Heart left ventricle (tissue), 16 donors: ENCODE results near the gene ARFRP1. TPM values are rescaled to one million over a fixed set of nuclear protein-coding genes. Genes with fewer than 3 reads are reported as not detected.

ENCODE experiments used
- ATAC-seq, 4 donors: fragments of 200-7000 bp; cut with Tn5 transposase; one replicate each; pipeline ENCODE4 v1.9.1; 2020 to 2022; ENCODE audit warnings: moderate library complexity in 4 of 4, mild to moderate bottlenecking in 3 of 4, moderate number of reproducible peaks in 1 of 4
- DNase-seq, 5 donors: peaks; one replicate each; pipeline ENCODE4 v3.0.0-alpha.2; 2020
- H3K27ac ChIP-seq, 12 donors: fragments of 200-600 bp; sonication (generic) in 4 of 12; one replicate each; pipeline versions ENCODE4 v1.5.0 to v1.8.0; 2016 to 2022; ENCODE audit warnings: mild to moderate bottlenecking in 2 of 12
- H3K27me3 ChIP-seq, 9 donors: fragments of 200-600 bp; sonication (generic) in 2 of 9; one replicate each; pipeline versions ENCODE4 v1.5.1 to v1.8.0; 2016 to 2022; ENCODE audit warnings: mild to moderate bottlenecking in 3 of 9
- H3K36me3 ChIP-seq, 9 donors: fragments of 200-600 bp; sonication (generic) in 2 of 9; one replicate each; pipeline versions ENCODE4 v1.5.0 to v1.8.0; 2018 to 2022; ENCODE audit warnings: mild to moderate bottlenecking in 2 of 9
- H3K4me1 ChIP-seq, 12 donors: fragments of 200-600 bp; sonication (generic) in 4 of 12; one replicate each; pipeline versions ENCODE4 v1.5.0 to v1.8.0; 2016 to 2022; ENCODE audit warnings: mild to moderate bottlenecking in 3 of 12
- H3K4me3 ChIP-seq, 12 donors: fragments of 200-600 bp; sonication (generic) in 4 of 12; one replicate each; pipeline versions ENCODE4 v1.5.0 to v1.8.0; 2017 to 2022; ENCODE audit warnings: mild to moderate bottlenecking in 9 of 12, moderate library complexity in 4 of 12
- H3K9me3 ChIP-seq, 12 donors: fragments of 200-600 bp; sonication (generic) in 4 of 12; one replicate each; pipeline versions ENCODE4 v1.5.0 to v1.8.0; 2016 to 2022; ENCODE audit warnings: mild to moderate bottlenecking in 1 of 12
- CTCF ChIP-seq, 12 donors: fragments of 200-600 bp; sonication (generic) in 4 of 12; IDR thresholded peaks; one replicate each; pipeline versions ENCODE4 v1.5.0 to v1.8.0; 2018 to 2022; ENCODE audit warnings: antibody characterized with exemption in 12 of 12, mild to moderate bottlenecking in 5 of 12
- POLR2A ChIP-seq, 2 donors: fragments of 450-650 bp; IDR thresholded peaks; one replicate each; pipeline ENCODE4 v1.6.1; 2017; ENCODE audit warnings: antibody characterized with exemption in 2 of 2, mild to moderate bottlenecking in 2 of 2, moderate library complexity in 2 of 2
- WGBS, 4 donors: extraction: QIAGEN DNeasy Blood & Tissue Kit in 2 of 4; methylation state at CpG; one replicate each; pipeline versions ENCODE4 v1.1.5 to v1.1.7; 2013 to 2018; 5-methylcytosine and 5-hydroxymethylcytosine counted together
- intact Hi-C, 10 donors: fragments of 100-400 bp; cut with DNase I; formaldehyde crosslinking; loops; one replicate each; pipeline versions ENCODE4 v1.11.1 to v1.14.2; 2022
- polyA plus RNA-seq, 2 donors: library from polyadenylated mRNA; stranded (reverse); fragments of 200-250 nt; gene quantifications; one replicate each; pipeline ENCODE4 v1.2.3, GENCODE V29; 2013
- total RNA-seq, 9 donors: library from RNA; depleted of rRNA in 2 of 9; stranded (reverse); fragments of >200 nt in 2 of 9; fragmentation: NEBNext Ultra II Directional in 3 of 9; extraction: Animal tissue kit (Norgen Biotek cat#: 25700) in 3 of 9; gene quantifications; one replicate each; pipeline versions ENCODE4 v1.1.0 to v1.2.4, GENCODE V29; 2016 to 2023
- donor health status: ischemic (EF 13 %, LVEDD 7.1; RV severe dilation, severe dysfunction).
- donor health status: healthy with polysubstance abuse.
- donor health status: DM: no; HTN: yes; CAD: no.
- donor health status: DM: no; HTN: no; CAD: no.
- donor health status: ischemic (EF 25% LVEDD 6.9; RV normal size, moderate dysfunction).
- donor health status: ischemic (EF 25% LVEDD 5.7; RV mildly dilated, moderate dysfunction).
- donor health status: healthy.
- donor health status: DM: yes; HTN: yes; CAD: no.
- donor health status: ischemic (EF 35%, LVEDD 5.7; RV mildly dilated, moderate dysfunction).
- donor health status: nonischemic (EF 11% LVEDD 7.7; RV severe dilation, severe dysfunction).
- donor health status: DM: yes; HTN: yes; CAD: no.
- donor health status: PGD.
- donor health status: ischemic (EF 29% LVEDD 5.4; RV normal size, mild dysfunction).
- donor health status: nonischemic (EF 23%, LVEDD 6.1; RV moderate dilation, normal function).

The ARFRP1 gene
- total and polyA plus RNA-seq, 11 donors: 27.3 to 47.8 (median 35.9) TPM

GRCh38 chr20:63706027-63706695 is 1.6 kb downstream of the ARFRP1 start:
- Histone ChIP-seq H3K4me3 (peak overlapping the region in 9 of 12 donors; percentile 65 to 98 (median 87)), H3K27me3 (no peaks in the 10 kb centered on the region), H3K27ac (peak overlapping the region in 8 of 12 donors; percentile 89 to 97 (median 94)), H3K4me1 (peaks cover 3 to 35% (median 25%) of the 10 kb centered on the region in 12 donors), H3K9me3 (no peaks in the 10 kb centered on the region), H3K36me3 (peaks cover 0 to 58% (median 51%) of the 10 kb centered on the region in 9 donors)
- no peak for ATAC-seq
- TF ChIP-seq CTCF (IDR thresholded peaks at IDR 0.05): no peak
- TF ChIP-seq POLR2A (IDR thresholded peaks at IDR 0.05): no peak
- intact Hi-C loops: loop anchor here in 1 of 10 donors (5.0 kb wide), 1 partner anchor 156 kb away; the partner anchor contains the start of gene ABHD16B
- DNase-seq: no peak
- WGBS, 4 donors: 65 to 79% (median 69%) methylated on average over 12 of the region's 12 CpGs

GRCh38 chr20:63705232-63706026 is 2.3 kb downstream of the ARFRP1 start:
- H3K4me1 ChIP-seq: peaks cover 3 to 36% (median 25%) of the 10 kb centered on the region in 12 donors
- peak overlapping the region in 3 of 12 donors; percentile 91 to 97 (median 95) for H3K27ac ChIP-seq
- no peak for ATAC-seq
- WGBS, 4 donors: 84 to 90% (median 88%) methylated on average over 8 of the region's 8 CpGs
- DNase-seq: no peak
- no peaks in the 10 kb centered on the region for H3K9me3 ChIP-seq
- TF ChIP-seq POLR2A (IDR thresholded peaks at IDR 0.05) (no peak), CTCF (IDR thresholded peaks at IDR 0.05) (no peak)
- H3K4me3 ChIP-seq: no peak overlapping the region
- H3K36me3 ChIP-seq: peaks cover 0 to 54% (median 46%) of the 10 kb centered on the region in 9 donors
- intact Hi-C loops: loop anchor here in 1 of 10 donors (5.0 kb wide), 1 partner anchor 157 kb away; the partner anchor contains the start of gene ABHD16B
- H3K27me3 ChIP-seq: no peaks in the 10 kb centered on the region

- H3K36me3 ChIP-seq: peaks cover 0 to 54% (median 44%) of the 10 kb centered on the region in 9 donors
- 81 to 91% (median 84%) methylated on average over 5 to 6 of the region's 6 CpGs for whole genome bisulfite sequencing, 4 donors
- no peak overlapping the region for H3K27ac ChIP-seq
- intact Hi-C loops: loop anchor here in 1 of 10 donors (5.0 kb wide), 1 partner anchor 158 kb away; the partner anchor contains the start of gene ABHD16B
- TF ChIP-seq POLR2A (IDR thresholded peaks at IDR 0.05) (no peak), CTCF (IDR thresholded peaks at IDR 0.05) (no peak)
- ATAC-seq (no peak), DNase-seq (no peak)
- H3K4me1 ChIP-seq: peaks cover 3 to 38% (median 25%) of the 10 kb centered on the region in 12 donors
- H3K27me3 ChIP-seq: no peaks in the 10 kb centered on the region
- H3K4me3 ChIP-seq: no peak overlapping the region
- no peaks in the 10 kb centered on the region for H3K9me3 ChIP-seq
Observed at GRCh38 chr20:63704749-63705117, 3.0 kb downstream of the ARFRP1 start.
